HG03045 (cell line): ENCODE results near the gene ELF5.

Experiments
- ATAC-seq: cut with Tn5 transposase; IDR thresholded peaks from one replicate; pipeline ENCODE4 v1.9.1; 2021; ENCODE audit warnings: mild to moderate bottlenecking, moderate library complexity; ENCODE audit not compliant: unreplicated experiment

ELF5 gene

DNA sequence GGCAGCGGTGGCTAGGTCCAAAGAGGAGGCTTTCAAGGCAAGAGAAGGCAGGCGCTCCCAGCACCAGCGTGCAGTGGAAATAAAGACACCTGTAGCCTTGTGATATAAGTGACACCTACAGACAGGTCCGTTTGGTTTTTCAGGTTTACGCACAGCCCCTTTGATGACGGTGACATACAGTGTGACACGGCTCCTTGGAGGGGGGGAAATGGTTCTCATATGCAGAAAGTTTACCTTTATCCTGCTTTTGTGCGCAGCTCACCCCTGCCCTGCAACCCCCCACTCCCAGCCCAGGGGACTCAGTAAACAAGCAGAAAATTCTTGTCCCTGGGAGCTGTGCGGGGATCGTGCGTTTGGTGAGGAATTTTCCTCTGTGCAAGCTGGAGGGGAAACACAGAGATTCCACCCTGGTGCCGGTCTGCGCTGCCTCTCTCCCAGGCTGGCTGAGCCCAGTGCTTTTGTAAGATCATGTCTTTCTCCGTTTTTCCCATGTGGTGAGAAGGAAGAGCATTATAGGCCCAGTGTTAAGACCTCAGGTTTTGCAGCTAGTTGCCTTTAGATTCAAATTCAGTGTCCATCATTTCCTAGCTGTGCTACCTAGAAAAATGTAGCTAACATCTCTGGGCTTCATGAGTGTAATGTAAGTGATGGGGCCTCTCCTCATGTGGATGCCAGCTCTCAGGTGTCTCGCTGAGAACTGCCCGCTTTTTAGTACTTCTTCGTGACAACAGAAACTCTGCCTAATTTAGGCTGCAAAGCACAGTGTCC lies at the start of gene ELF5:
TSS of gene ELF5 (minus strand) at position 113 of the 768 bp plus-strand sequence. CDS start 8,045 bp downstream, outside the sequence.
- no peak for ATAC-seq

DNA sequence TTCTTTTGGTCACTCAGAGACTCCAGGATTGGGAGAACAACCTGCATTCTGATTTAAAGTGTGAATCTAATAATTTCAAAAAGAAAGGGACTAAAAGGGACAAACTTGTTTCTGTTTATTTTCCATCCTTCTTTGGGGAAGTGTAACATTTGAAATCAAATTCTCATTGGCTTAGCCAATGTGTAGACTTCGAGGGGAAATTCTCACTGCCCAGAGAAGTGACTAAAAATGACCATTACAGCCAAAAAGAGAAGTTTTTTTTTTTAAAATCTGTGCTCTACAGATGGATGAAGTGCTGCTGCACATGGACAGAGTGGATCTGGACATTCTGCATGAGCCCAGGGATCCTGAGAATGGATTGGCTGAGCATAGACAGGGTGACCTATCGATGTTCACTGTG lies 49.4 kb upstream of the ELF5 start:
- ATAC-seq: no peak

DNA sequence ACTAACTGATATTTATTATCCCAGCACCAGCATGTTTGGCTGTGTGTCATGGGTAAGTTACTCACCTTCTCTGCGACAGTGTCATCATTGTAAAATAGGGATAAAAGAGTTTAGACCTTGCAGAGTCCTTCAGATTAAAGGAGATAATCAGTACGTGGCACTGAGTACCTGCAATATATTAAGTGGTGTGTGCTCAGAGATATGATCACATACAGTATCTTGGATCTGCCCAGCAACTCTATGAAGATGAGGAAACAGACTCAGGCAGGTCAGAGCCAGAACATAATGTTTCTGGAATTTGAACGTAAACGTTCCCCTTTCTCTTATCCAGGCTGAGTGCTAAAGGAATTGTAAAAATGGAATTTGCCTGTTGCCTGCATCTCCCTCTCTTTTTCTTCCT lies 46.9 kb upstream of the ELF5 start:
- ATAC-seq: no peak

DNA sequence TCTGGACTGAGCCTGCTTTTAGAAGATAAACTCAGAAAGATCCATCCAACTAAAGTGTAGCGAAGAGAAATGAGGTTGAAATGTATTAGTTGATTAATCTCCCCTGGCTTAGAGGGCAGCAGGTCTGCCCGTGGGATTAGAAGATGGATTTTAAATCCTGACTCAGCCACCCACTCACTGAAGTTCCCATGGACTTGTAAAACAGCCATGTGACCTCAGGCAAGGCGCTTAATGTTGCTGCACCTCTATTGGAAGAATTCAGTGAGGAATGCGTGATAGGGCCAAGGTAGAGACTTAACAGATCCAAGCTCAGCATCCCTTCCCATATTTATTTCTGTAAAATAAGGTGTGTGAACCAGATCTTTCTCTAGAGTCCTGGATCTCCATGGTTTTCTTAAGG lies 45.1 kb upstream of the ELF5 start:
- no peak for ATAC-seq

DNA sequence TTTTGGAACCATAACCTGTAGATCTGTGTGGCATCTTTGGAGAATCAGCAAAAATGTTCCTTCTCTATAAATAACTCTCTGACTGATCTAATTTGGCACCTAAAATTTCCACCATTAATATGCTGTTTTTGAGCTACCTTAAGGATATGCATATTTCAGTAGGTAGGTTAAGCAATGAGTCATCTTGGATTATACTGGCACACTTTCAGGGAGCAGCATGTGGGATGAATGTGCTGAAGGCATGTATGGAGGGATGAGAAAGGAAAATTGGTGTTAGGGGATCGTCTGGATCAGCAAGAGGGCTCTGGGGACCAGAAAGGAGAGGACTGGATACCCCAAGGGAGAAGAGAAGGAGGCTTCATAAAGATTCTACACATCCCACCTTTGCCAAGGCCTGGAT lies 44.6 kb upstream of the ELF5 start:
- ATAC-seq: no peak

DNA sequence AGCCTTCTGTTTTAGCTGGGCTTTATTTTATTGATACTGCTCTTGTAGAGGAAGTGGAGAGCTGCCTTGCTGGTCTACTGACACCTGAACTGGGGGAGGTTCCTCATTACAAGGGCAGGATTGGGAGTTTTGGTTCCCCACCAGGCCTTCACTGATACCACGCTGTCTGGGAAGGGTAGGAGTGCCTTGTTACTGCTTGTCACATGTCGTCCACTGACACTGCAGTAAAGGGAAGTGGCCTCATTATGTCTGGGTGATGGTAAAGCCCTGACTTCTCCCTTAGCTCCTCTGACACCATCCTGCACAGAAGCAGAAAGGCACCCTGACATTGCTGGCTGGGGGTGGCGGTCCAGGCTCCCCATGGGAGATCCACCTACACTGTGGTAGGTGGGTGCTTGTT lies 38.7 kb upstream of the ELF5 start:
- no peak for ATAC-seq

DNA sequence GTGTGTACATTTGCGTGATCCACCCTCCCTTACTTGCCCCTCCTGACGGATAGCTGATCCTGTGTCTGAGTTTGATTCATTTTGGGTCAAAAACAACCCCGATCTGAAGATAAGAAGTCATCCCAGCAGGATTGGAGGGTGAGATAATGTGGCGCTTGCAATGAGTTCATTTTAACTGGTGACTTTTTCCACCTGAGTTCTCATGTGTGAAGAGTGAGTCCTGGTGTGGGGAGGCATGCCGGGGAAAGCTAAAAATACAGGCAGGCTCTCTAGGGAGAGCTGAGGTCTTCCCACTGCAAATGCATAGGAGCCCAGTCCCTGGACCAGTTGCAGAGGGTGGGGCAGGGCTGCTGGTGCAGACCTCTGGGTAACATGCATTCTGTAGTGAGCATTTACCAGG lies 35.7 kb upstream of the ELF5 start:
- ATAC-seq: no peak

DNA sequence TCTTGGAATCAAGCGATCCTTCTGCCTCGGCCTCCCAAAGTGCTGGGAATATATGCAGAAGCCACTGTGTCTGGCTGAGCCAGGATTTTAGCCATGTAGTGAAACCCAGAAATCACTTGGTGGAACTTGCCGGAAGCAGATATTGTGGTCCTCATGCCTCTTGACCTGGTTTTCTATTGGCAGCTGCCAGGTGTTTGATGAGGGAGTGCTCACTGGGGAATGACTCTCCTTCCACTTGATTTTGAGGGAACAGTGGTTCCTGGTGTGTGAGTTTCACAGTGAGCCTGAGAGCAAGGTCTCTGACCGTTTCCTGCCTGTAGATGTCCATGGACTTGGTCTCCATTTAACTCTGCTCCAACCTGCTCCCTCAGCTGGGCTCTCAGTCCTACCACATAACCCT lies 34.7 kb upstream of the ELF5 start:
- no peak for ATAC-seq

DNA sequence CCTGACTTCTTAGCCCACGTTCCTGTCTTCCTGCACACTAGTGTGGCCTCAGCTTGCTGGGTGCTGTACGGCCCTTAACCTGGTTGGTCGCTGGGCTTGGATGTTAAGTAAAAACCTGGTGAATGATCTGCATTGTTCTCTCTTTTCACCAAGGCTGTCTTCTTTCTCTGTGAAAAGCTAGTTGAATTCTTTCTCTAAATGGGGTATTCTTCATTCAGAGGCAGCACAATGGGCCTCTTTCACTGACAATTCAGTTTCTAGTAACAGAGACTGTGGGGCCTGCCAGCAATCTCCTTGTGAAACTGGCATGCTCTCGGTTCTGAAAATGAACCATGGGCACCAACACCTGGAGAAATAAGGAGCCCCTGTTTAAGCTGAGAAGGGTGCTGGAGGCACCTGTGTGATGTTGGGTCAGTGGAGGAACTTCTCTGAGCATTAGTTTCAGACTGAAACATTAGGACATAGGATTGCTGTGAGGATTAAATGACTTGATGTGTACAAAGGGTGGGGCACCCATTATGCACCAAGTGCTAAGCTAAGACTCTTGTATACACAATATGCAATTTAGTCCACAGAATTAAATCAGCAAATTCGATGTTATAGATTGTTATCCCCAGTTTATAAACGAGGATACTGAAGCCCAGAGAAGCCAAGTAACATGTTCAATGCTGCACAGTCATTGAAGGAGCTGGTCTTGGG lies 33.1 kb upstream of the ELF5 start:
- ATAC-seq: no peak

DNA sequence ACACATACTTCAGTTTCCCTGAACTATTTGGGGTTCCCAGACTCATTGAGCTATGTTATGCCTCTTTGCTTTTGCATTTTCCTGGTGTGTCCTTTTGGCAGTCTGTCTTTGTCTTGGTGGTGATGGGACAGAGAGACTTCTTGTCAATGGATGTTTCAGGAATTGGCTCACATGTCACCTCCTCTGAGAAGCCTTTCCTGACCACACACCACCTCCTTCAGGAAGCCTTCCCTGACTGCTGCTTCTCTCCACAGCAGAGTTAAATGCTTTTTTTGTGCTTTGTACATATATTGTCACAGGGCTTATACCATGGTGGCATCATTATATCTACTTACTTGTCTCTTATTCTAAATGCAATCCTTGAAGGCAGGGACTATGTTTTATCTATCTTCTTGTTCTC lies 28.5 kb upstream of the ELF5 start:
- ATAC-seq: no peak

DNA sequence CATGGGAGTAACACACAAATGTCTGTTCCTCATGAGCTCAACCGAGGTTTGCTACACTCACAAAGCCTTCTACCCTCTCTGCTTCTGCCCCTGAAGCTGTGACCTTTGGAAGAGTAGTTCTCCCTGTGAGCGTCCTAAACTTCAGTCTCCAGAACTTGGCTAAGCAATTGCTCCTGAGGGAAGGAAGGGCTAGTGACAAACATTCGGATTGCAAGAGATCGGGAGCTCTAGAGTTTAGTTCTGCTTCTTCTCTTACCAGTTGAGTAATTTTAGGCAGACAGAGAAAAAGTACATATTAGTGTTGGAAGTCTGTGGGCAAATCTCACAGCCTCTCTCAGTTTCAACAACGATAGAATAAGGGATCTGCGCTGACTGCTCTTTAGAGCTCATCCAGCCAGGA lies 27.3 kb upstream of the ELF5 start:
- no peak for ATAC-seq

DNA sequence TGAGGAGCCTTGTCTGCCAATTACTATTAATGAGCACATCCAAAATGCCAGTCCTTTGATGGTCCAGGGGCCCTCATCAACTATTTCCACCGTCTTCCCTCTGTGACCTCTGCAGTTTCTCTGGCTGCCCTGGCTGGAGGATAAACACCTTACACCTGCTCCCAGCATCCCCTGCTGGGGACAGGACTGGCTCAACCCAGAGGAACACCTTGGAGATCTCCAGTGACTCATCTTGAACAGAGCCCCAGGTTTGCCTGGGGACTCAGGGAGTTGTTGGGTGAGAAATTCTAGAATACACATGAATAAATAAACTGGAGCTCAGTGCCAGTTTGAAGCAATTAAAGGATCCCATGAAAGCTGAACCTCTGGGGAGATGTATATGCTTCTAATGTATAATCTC lies 24.0 kb upstream of the ELF5 start:
- no peak for ATAC-seq

DNA sequence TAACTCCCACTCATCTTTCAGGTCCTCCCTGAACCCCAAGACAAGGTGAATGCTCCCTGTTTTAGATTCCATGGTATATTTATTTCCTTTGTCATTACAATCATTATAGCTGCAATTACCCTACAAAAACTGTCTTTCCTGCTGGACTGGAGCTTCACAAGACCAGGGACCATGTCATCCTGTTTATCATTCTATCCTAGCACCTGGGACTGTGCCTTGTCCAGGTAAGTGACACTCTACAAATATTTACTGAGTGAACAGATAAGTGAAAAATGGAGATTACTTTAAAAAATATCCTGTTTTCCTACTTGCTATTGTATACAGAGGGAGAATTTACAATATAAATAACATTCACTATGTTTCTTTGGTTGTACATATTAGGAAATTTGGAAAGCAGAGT lies 22.5 kb upstream of the ELF5 start:
- ATAC-seq: no peak

DNA sequence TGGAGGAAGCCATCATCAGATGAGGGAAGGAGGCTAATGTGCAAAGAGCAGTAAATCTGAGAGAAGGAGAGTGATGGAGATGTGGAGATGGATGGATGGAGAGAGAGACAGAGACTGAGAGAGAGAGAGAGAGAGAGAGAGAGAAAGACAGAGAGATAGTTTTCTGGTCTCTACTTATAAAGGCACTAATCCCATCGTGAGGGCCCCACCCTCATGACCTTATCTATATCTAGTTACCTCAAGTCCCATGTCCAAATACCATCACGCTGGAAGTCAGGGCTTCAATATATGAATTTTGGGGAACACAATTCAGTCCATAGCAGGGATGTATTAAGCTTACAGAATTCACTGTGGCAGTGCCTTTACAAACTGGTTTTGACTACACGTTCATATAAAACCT lies 21.2 kb upstream of the ELF5 start:
- ATAC-seq: no peak

DNA sequence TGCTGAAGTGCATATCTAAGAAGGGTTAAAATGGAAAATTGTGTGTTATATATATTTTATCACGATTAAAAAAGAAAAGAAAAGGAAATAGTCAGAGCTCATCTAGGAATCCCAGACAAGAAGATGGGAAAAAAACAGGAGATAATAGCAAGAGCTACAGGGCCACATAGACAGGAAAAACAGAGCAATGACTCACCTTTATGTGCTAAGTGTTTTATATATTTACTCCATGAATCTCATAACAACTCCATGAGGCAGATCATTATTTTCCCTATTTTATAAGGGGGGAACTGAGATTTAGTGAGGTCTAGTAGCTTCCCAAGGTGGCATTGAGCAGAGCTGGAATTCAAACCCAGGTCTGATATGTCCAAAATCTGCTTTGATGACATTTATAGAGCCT lies 18.1 kb upstream of the ELF5 start:
- ATAC-seq: no peak

DNA sequence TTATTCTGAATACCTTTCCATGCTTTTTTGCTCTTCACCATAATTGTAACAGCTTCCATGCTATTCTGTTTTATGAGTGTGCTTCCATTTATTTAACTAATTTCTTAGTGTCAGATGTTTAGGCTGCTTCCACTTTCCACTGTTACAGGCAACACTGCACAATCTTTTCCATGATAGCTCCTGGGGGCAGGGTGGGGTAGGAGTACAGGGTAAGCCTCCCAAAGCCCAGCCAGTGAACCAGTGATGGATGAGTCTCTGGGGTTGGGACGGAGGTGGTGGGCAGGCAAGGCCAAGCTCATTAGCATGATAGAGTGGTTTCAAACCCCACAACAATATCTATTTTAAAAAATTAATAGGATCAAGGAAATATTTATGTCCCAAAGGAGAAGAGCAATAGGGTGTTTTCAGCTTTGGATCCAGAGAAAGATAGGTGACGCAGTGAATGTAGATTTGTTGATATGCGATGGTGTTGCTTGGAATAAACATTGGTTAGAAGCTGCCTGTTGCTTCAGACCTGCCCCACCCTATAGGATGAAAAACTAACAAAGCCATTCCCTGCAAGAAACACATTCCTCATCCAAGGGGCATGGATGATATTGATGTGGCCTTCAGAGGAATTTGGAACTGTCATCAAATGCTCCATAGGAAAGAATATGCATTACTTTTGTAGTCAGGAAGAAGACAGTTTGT lies 17.1 kb upstream of the ELF5 start:
- no peak for ATAC-seq

DNA sequence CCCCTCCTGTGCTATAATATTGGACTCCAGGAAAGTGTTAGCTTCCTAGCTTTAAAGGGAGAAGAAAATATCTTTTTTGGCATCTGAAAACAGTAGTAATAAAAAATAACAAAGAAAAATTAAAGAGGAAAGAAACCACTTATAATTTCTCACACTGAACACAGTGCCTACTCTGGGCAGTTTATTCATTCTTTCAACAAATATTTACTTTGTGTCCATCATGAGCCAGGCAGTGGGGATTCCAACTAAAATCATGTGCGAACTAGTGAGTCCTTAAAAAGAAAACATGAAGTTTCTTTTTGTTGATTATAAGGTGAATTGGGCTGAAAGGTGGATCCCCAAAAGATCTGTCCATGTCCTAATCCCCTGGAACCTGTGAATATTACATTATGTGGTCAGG lies 16.0 kb upstream of the ELF5 start:
- ATAC-seq: no peak

DNA sequence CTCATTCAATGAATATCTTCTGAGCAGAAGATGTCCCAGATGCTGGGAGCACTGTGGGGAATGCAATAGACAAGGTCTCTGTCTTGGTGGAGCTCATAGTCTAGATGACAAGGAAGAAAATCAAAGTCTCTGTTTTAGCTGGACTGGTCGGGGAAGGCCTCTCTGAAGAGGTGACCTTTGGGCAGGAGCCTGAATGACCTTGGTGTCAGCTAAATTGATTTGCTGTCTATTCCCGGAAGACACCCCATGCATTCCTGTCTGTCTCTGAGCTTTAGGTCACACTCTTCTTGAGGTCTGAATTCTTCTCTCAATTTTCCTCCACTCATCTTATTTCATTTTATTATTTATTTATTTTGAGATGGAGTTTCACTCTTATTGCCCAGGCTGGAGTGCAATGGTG lies 14.5 kb upstream of the ELF5 start:
- ATAC-seq: no peak

DNA sequence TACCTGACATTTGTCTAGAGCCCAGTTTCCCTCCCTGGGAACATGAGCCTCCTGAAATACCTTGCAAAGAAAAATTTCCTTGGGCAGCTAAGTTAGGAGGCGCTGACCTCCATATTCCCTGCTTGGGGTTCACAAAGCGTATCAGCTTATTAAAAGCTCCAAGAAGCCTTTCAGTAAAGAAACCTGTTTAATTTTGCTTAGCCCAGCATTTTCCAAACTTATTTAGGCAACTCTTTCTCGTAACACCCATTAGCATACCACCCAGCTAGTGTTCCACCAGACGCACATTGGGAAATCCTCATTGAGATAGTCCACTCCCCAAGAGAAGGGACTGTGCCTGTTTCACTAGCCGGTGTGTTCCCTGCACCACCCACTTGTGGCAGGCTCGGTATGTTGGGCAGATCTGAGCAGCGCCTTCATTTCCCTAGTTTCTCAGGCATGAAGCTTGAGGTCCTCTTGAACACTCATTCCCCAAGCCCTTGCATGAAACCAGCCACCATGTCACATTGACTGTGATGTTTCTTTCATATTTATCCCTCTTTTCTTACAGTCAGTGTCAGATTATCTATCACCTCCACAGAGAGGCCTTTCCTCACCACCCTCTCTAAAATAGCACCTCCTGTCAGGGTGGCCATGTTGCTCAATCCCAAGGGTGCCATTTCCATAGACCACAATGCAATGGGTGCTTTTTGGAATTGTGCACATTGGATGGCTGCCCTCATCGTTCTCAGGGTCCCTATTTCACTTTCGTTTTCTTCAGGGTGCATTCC lies 12.5 kb upstream of the ELF5 start:
- ATAC-seq: no peak

DNA sequence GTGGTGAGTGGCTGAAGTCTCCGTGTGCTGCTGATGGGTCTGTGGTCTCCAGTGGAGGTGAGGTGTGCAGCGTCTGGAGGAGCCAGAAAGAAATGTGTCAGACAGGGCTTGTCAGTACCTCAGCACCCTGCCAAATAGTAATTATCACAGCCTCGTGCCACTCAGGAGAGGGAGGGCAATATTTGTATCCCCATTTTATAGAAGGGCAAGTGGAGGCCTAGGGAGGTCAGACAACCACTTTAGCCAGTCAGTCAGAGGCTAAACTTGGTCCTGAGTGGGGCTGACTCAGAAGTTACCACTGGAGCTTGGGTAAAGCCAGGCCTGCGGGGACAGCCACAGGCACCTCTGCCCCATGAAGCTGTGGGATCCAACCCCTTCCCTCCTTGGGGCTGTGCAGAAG lies 11.5 kb upstream of the ELF5 start:
- no peak for ATAC-seq

DNA sequence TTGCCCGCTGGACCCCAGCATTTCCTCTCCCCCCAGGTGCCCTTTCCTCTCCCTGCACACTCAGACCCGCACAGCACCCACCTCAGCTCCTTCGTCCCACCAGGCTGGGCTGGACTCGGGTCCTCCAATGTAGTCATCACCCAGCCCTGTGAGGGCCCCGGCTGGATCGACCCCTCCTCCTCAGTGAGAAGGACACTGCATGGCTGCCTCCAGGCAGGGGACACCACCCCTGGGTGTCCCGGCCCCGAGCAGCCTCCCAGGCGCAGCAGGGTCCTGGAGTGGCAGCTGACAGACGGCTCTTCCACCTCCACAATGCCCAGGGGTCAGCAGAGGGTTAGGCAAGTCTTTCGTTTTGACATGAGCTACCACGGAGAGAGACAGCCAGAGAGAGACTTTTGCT lies 11.1 kb upstream of the ELF5 start:
- no peak for ATAC-seq
